GM18517 (cell line): Measurements from ENCODE around the gene SP110.
"Not testable (repeated sequence)": the region's sequence is repeated elsewhere in the genome, so short reads cannot be mapped to it uniquely, and the experiment has no call there.

ENCODE experiments used
- ATAC-seq: cut with Tn5 transposase; IDR thresholded peaks from one replicate; pipeline ENCODE4 v1.9.1; 2021; ENCODE audit warnings: mild to moderate bottlenecking, moderate library complexity; ENCODE audit not compliant: unreplicated experiment

Gene SP110

DNA sequence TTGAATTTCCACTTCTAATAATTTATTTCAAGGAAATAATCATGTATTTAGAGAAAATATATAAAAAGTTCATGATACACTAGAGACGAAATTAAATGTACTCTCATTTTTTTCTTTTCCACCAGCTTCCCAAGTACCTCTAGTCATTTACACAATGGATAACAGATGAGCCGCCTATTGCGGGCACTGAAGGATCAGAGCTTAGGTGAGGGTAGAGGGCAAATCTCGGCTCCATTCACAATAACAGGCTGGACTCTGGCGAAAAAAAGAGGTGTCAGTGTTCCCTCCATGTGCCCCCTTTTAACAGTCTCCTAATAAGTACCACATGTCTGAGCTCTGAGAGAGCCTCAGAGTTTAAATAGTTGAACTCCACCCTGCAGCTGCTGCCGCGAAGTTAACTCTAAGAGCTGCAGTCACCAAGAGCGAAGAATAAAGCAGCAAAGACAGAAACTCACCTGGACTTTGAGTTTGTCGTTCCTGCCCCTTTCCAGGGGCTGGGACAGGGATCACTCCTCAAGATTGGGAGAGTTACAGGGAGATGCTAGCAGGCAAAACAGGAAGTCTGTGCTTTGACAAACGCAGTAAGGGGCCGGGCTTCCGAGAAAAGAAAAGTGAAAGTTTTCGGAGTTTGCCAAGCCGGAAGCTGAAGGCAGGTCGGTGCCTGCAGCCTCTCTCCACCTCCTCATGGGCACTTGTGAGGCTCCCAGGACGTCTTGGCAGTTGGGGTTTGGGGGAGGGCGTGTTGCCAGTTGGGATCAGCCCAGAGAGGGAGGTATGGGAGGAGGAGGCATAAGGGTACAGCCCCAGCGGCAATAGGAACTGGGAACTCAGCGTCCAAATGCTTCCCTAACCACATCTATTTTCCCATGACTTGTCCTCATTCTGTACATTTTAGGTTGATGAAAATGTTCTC lies at the start of gene SP110:
Gene SP110, minus strand, starts transcription at position 566 of the 913 bp plus-strand sequence. CDS start 3,057 bp downstream, outside the sequence.
- ATAC-seq = peak; percentile 67

- peak; percentile 59 for ATAC-seq
Measured at GRCh38 chr2:230268606-230269243, 48.9 kb upstream of the SP110 start.

DNA sequence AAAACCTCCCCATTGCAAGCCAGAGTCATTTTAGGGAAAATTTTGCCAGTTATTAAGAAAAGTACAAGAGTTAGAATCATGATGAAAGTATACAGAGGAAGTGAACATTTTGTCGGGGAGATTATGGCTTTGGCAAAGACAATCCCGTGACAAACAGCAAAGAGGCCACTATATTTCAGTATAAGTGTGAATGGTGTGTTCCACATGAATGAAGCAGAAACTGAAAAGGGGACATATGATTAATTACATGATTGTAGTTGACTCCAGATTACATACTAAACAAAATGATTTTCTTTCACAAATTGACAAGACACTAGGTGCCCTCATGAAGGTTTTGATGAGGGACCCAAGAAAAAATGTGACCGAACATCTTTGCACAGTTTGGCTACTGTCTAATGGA lies 47.8 kb upstream of the SP110 start:
- ATAC-seq = peak; percentile 72

GRCh38 chr2:230267059-230267458 lies 47.3 kb upstream of the SP110 start:
- peak; percentile 15 for ATAC-seq

- ATAC-seq = no peak
Measured at GRCh38 chr2:230266638-230267037, 46.9 kb upstream of the SP110 start.

GRCh38 chr2:230264945-230265344 lies 45.2 kb upstream of the SP110 start:
- not testable (repeated sequence) for ATAC-seq

GRCh38 chr2:230262246-230262645 lies 42.5 kb upstream of the SP110 start:
- no peak for ATAC-seq

DNA sequence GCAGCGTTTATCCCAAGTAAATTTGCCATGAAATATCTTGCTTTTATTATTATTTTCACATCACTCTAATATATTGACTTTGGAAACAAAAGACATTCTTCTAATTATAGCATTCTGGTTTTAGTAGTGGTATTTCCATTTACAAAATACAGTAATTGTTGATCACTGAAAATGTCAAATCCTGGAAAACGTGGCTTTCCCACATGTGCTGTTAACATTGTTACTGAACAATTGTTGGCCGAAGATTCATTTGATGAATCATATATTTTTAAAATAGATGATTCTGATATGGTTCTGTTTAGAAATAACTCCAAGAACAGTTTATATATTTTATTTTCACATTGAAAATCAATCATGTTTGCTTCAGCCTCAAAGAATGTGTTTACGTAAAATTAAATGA lies 38.7 kb upstream of the SP110 start:
- ATAC-seq = no peak

GRCh38 chr2:230256733-230257332 lies 37.0 kb upstream of the SP110 start:
- ATAC-seq = no peak

DNA sequence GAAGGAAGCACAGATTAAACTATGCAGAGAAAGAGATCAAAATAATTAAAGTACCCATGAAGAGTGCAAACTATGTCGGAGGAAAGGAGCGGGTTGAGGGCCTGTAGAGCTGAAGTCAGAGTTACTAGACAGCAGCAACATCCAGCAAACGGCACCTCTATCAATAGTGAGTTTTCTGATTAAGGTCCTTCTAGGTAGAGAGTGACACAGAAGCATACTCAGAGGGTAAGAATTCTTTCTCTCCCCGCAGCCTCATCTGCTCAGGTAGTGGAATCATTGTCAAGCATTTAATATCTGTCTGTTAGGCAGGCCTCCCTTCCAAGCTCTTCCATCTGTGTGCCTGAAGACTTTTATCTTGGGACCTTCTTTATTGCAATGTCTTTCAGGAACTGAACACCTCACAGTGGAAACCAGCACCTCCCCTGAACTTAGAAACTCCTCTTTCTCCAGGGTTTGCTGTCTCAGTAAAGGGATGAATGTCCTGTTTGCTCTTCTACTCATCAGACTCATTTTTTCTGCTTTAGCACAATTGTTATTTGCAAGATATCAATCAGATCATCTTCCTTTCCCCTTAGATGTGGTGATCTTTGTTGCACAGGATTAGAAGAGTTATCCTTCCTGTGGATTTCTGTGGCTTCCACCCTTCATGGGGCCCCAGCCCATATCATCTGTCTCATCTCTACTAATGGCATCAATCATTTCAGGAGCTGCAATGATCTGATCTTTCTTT lies 34.5 kb upstream of the SP110 start:
- no peak for ATAC-seq

DNA sequence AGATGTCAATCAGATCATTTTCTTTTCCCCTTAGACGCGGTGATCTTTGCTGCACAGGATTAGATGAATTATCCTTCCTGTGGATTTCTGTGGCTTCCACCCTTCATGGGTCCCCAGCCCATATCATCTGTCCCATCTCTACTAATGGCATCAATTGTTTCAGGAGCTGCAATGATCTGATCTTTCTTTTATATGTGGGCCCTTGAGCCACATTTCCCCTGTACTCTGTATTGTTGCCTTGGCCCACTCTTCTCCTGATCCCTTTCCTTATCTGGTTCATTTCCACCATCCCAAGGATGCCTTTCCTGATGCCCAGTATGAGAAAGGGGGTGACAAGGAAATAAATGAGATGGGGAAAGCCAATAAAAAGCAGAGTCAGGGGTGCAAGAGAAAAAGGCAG lies 30.4 kb upstream of the SP110 start:
- ATAC-seq = no peak

DNA sequence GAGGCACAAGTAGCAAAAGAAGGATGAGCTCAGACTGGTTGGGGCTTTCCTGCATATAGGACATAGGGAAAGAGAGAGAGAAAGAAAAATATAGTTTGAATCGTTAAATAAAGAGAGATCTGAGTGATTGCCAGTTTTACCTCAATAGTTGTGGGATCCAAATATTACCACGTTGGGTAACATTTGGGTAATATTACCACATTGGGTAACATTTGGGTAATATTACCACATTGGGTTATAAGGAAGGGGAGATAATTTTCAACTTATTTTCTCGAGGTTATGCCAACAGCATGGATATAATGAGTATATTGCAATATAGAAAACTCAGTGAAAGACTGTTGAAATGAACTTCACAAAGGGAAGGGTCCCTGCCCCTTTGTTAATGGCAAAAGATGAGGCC lies 26.4 kb upstream of the SP110 start:
- ATAC-seq = no peak

DNA sequence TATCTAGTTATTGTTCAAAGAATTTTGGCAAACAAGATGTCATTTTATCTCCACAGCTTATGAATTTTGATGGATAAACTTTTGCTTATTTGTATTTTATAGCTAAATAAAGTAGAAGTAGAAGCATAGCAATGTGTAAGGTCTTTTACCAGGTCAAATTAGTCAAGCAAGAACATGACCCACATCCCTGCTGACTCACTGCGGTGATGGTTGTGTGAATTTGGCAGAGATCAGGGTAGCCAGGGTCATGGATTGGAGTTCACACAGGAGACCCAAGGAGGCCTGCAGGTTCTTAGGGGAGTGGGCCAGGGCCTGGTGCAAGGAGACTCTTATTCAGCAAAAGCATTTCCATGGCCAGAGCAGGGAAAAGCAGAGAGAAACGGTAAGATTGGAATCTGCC lies 24.4 kb upstream of the SP110 start:
- no peak for ATAC-seq

DNA sequence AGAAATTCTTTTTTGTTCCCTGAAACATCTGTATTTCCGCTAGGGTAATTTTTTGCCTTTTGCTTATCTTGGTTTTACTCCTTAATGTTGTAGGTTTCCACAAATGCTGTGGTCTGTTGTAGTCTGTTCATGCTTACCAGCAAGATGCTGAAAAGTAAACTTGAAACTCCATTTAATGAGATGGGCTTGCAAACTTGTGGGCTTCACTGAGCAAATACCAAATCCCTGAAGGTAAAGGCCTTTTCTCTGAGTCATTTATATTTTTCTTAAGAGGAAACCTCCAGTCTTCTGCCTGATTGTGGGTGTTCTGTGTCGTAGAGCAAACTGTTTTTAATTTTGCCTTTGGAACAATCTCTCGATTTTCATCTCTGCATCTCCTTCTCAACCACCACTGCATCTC lies 15.1 kb upstream of the SP110 start:
- no peak for ATAC-seq

- ATAC-seq = no peak
Measured at GRCh38 chr2:230234122-230234722, 14.4 kb upstream of the SP110 start.

DNA sequence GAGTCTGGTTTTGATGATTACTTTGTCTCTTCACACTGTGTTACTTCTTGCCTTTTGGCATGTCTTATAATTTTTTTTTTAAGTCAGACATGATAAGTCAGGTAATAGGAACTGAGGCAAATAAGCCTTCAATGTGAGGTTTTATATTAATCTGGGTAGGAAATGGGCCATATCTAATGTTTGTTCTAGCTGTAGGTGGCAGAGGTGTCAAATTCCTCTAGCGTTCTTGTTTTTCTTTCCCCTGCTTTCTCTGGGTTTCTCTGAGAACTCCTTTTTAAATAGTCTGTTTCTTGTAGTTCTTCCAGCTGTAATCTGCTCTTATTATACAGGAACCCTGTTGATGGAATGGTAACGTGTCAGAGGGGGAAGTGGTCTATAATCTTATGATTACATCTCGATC lies 11.5 kb upstream of the SP110 start:
- ATAC-seq = no peak

- ATAC-seq = no peak
Measured at GRCh38 chr2:230230496-230231200, 10.9 kb upstream of the SP110 start.

GRCh38 chr2:230230087-230230486 lies 10.3 kb upstream of the SP110 start:
- no peak for ATAC-seq

DNA sequence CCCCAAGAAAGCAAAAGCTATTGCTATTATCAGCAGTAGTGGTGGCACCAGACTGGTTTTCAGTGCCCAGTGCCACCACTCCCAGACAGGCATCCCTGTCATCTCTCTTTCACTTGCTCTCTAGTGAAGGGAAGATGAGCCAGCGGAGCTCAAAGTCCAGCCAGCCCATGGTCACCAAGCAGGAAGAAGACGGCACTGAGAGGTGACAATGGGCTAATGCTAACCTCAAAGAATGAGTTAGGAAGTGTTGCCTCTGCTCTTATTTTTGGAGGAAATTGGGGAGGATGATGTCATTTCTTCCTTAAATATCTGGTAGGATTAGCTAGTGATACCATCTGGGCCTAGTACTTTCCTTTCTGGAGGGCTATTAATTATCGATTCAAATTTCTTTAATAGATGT lies 7.4 kb upstream of the SP110 start:
- ATAC-seq = no peak

DNA sequence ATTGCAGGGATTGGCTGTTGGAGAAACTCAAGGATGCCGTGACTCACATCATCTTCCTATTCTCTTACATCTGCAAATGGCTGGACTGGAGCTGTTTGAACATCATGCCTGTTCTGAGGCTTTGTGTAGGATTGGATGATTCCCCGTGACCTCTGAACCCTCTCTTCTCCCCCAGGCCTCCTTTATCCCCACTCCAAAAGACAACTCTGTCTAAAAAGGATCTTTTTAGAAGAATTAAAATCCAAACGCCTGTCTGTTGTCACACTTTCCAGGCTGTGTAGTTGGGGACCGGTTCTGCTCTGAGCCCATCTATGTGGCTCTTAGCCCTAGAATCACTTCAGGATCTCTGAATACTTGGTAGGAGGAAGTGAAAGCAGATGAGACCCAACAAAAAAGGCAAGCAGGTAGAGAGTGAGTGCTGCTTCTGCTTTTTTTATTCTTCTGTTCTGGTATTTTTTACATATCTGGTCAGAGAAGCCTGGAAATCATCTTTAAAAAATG lies 6.3 kb upstream of the SP110 start:
- peak; percentile 82 for ATAC-seq
